ENCODE measurements around the gene SH2D1B.
"Not testable (repeated sequence)": the region's sequence is repeated elsewhere in the genome, so short reads cannot be mapped to it uniquely, and the experiment has no call there.

Gene SH2D1B, protein sequence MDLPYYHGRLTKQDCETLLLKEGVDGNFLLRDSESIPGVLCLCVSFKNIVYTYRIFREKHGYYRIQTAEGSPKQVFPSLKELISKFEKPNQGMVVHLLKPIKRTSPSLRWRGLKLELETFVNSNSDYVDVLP

GRCh38 chr1:162412002-162412401, at the start of gene SH2D1B:
Gene SH2D1B (minus strand): TSS chr1:162412136. CDS start chr1:162412016, 120 bp downstream.
- peaks cover 20% of the 10 kb centered on the region for H3K27me3 Mint-ChIP-seq
- H3K36me3 Mint-ChIP-seq: no peaks in the 10 kb centered on the region
- no peaks in the 10 kb centered on the region for H3K9me3 Mint-ChIP-seq (ENCODE audit: low read depth)
- no peak within 1 kb of the TSS for H3K27ac Mint-ChIP-seq
- no peaks in the 10 kb centered on the region for H3K4me1 Mint-ChIP-seq (ENCODE audit: low read depth)
- H3K4me3 Mint-ChIP-seq: no peak within 1 kb of the TSS

GRCh38 chr1:162458236-162458635, 46.3 kb upstream of the SH2D1B start:
- Mint-ChIP-seq H3K9me3 (ENCODE audit: low read depth) (no peaks in the 10 kb centered on the region), H3K27ac (no peak overlapping the region), H3K36me3 (no peaks in the 10 kb centered on the region), H3K27me3 (peaks cover 6% of the 10 kb centered on the region), H3K4me3 (no peak overlapping the region), H3K4me1 (ENCODE audit: low read depth) (no peaks in the 10 kb centered on the region)

DNA sequence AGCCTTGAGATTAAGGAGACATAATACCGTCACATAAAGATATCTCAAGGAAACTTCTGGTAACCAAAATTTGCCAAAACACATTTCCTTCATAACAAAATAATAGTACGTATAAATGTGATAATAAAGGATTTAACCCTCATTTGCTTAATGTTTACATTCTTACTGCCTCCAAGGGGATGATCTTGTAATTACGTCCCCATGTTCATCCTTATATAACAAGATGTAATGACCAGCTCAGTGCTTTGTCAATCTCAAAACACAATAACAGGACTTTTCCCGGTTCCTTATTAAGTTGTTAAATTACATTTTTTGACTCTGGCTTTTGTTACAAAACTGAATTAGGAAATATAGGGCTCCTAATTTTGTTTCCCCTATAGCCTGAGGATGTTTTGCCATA, 44.4 kb upstream of the SH2D1B start:
- Mint-ChIP-seq H3K4me3 (no peak overlapping the region), H3K4me1 (ENCODE audit: low read depth) (no peaks in the 10 kb centered on the region), H3K9me3 (ENCODE audit: low read depth) (no peaks in the 10 kb centered on the region), H3K27me3 (peaks cover 5% of the 10 kb centered on the region), H3K27ac (no peak overlapping the region), H3K36me3 (no peaks in the 10 kb centered on the region)

DNA sequence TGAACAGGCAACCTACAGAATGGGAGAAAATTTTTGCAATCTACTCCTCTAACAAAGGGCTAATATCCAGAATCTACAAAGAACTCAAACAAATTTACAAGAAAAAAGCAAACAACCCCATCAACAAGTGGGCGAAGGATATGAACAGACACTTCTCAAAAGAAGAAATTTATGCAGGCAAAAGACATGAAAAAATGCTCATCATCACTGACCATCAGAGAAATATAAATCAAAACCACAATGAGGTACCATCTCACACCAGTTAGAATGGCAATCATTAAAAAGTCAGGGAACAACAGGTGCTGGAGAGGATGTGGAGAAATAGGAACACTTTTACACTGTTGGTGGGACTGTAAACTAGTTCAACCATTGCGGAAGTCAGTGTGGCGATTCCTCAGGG, 42.4 kb upstream of the SH2D1B start:
- H3K36me3 Mint-ChIP-seq; H3K27ac Mint-ChIP-seq; H3K27me3 Mint-ChIP-seq; H3K4me1 Mint-ChIP-seq (ENCODE audit: low read depth); H3K9me3 Mint-ChIP-seq (ENCODE audit: low read depth); H3K4me3 Mint-ChIP-seq: not testable (repeated sequence)

DNA sequence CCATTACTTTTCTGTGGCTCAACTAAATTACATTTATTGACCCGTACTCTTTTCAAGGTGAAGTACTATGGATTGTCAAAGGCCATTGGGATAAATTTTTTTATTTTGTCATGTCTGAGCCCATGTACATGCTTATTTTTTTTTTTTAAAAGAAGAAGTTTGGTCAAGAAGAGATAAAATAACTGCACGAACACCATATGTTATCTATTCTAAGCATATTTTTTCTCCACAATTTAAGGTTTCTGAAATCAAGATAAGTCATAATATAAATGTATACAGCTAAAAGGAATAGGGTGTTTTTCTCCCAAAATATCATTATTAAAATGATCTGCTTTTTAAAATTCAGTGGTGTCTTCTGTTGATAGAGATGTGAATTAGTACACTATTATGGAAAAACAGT, 35.0 kb upstream of the SH2D1B start:
- H3K27me3 Mint-ChIP-seq: peaks cover 25% of the 10 kb centered on the region
- H3K9me3 Mint-ChIP-seq (ENCODE audit: low read depth): no peaks in the 10 kb centered on the region
- no peaks in the 10 kb centered on the region for H3K36me3 Mint-ChIP-seq
- H3K4me3 Mint-ChIP-seq: no peak overlapping the region
- no peaks in the 10 kb centered on the region for H3K4me1 Mint-ChIP-seq (ENCODE audit: low read depth)
- no peak overlapping the region for H3K27ac Mint-ChIP-seq

DNA sequence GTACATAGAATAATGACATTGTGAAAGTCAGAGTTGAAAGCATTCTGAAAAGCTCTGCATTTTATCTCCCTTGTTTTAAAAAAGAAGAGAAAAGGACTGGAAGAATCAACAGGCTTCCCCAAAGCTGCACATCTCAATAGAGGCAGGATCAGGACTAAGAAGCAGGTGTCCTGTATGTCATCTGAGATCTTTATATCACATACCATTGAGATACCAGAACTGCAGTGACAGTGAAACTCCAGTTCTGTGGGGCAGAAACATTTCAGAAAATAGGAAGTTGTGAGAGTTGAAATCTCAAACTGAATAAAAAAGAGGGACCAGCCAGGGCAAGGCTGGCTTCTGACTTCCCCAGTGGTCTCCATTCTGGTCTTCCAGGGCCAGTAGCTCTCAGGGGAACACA, 33.0 kb upstream of the SH2D1B start:
- Mint-ChIP-seq H3K27me3 (peaks cover 29% of the 10 kb centered on the region), H3K27ac (no peak overlapping the region), H3K4me3 (no peak overlapping the region), H3K36me3 (no peaks in the 10 kb centered on the region), H3K9me3 (ENCODE audit: low read depth) (no peaks in the 10 kb centered on the region), H3K4me1 (ENCODE audit: low read depth) (no peaks in the 10 kb centered on the region)

GRCh38 chr1:162432977-162433713, 21.2 kb upstream of the SH2D1B start:
- H3K27me3 Mint-ChIP-seq; H3K36me3 Mint-ChIP-seq; H3K4me3 Mint-ChIP-seq; H3K27ac Mint-ChIP-seq; H3K4me1 Mint-ChIP-seq (ENCODE audit: low read depth); H3K9me3 Mint-ChIP-seq (ENCODE audit: low read depth): not testable (repeated sequence)

DNA sequence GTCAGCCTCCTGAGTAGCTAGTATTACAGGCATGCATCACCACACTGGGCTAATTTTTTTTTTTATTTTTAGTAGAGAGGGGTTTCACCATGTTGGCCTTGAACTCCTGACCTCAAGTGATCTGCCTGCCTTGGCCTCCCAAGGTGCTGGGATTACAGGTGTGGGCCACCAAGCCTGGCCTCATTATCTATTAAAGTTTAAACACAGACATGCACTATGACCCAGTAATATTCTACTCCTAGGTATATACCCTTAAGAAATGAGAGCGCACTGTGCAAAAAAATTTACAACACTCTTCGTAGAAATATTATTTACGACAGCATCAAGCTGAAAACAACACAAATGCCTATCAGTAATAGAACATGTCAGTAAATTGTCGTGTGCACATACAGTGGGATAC, 18.6 kb upstream of the SH2D1B start:
- H3K9me3 Mint-ChIP-seq (ENCODE audit: low read depth): no peaks in the 10 kb centered on the region

GRCh38 chr1:162422662-162423375, 10.9 kb upstream of the SH2D1B start:
- no peaks in the 10 kb centered on the region for H3K36me3 Mint-ChIP-seq
- H3K27ac Mint-ChIP-seq: no peak overlapping the region
- H3K9me3 Mint-ChIP-seq (ENCODE audit: low read depth): no peaks in the 10 kb centered on the region
- no peak overlapping the region for H3K4me3 Mint-ChIP-seq
- no peaks in the 10 kb centered on the region for H3K4me1 Mint-ChIP-seq (ENCODE audit: low read depth)
- peaks cover 9% of the 10 kb centered on the region for H3K27me3 Mint-ChIP-seq

More for the DNA sequence above, 18.6 kb upstream of the SH2D1B start:
- Mint-ChIP-seq H3K4me1 (ENCODE audit: low read depth) (no peaks in the 10 kb centered on the region), H3K27me3 (peaks cover 3% of the 10 kb centered on the region), H3K36me3 (no peaks in the 10 kb centered on the region), H3K27ac (no peak overlapping the region), H3K4me3 (no peak overlapping the region)

DNA sequence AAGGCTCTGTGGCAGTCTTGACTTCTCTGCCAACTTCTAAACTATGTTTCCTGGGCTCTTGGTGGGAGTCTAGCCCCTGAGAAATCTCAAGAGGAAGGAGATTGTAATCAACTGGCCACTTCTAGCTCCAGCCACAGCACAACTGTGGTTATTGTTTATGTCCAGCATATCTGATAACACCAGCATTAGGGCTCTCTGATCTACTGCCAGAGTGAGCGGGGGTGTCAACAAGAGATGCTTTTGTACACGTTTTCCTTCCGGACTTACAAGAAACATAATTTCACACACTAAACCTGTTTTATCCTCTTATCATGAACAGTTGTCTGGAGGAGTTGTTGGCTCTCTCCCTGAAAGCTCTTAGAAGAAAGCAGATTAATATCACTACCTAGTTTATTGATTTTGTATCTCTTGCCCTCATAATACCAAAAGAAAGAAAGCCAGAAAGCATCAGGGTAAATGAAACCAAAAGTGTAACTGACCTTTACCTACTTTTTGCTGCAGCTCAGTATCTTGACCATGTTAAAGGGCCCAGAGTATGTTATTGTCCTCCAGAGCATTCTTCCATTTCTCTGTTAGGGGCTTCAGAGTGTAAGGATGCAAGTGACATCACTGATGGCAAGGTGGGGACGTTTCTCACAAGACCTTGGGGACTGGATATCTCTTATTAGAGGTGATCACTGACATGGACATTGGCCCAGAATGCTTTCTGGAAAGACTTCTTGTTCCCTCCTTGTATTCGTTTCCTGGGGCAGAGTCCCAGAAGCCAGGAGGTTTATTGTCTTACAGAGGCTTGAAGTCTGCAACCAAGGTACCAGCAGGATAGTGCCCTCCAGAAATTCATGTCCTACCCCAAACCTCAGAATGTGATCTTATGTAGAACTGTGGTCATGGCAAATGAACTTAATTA, 9.6 kb upstream of the SH2D1B start:
- Mint-ChIP-seq H3K4me3 (no peak overlapping the region), H3K27ac (no peak overlapping the region)

GRCh38 chr1:162420120-162420519, 8.2 kb upstream of the SH2D1B start:
- Mint-ChIP-seq H3K27me3 (peaks cover 14% of the 10 kb centered on the region), H3K27ac (no peak overlapping the region), H3K4me3 (no peak overlapping the region), H3K4me1 (ENCODE audit: low read depth) (no peaks in the 10 kb centered on the region), H3K36me3 (no peaks in the 10 kb centered on the region), H3K9me3 (ENCODE audit: low read depth) (no peaks in the 10 kb centered on the region)

More for the DNA sequence above, 9.6 kb upstream of the SH2D1B start:
- Mint-ChIP-seq H3K4me1 (ENCODE audit: low read depth) (no peaks in the 10 kb centered on the region), H3K27me3 (peaks cover 9% of the 10 kb centered on the region), H3K9me3 (ENCODE audit: low read depth) (no peaks in the 10 kb centered on the region), H3K36me3 (no peaks in the 10 kb centered on the region)

- H3K4me3 Mint-ChIP-seq; H3K4me1 Mint-ChIP-seq (ENCODE audit: low read depth); H3K27ac Mint-ChIP-seq; H3K9me3 Mint-ChIP-seq (ENCODE audit: low read depth); H3K36me3 Mint-ChIP-seq: not testable (repeated sequence)
- peaks cover 15% of the 10 kb centered on the region for H3K27me3 Mint-ChIP-seq
Observed at GRCh38 chr1:162419450-162419931, 7.6 kb upstream of the SH2D1B start.

DNA sequence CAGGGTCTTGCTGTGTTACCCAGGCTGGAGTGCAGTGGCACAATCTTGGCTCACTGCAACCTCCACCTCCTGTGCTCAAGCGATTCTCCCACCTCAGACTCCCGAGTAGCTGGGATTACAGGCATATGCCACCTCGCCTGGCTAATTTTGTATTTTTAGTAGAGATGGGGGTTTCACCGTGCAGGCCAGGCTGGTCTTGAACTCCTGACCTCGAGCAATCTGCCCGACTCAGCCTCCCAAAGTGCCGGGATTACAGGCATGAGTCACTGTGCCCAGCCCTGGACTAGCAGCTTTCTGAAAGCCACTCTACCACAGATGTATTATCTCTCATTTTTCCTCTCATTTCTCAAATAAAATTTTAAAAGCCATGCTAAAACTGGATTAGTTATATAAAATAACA, 6.6 kb upstream of the SH2D1B start:
- H3K4me3 Mint-ChIP-seq; H3K9me3 Mint-ChIP-seq (ENCODE audit: low read depth); H3K4me1 Mint-ChIP-seq (ENCODE audit: low read depth); H3K27ac Mint-ChIP-seq; H3K36me3 Mint-ChIP-seq: not testable (repeated sequence)
- peaks cover 15% of the 10 kb centered on the region for H3K27me3 Mint-ChIP-seq

GRCh38 chr1:162417650-162418049, 5.7 kb upstream of the SH2D1B start:
- Mint-ChIP-seq H3K4me1 (ENCODE audit: low read depth) (no peaks in the 10 kb centered on the region), H3K27me3 (peaks cover 15% of the 10 kb centered on the region), H3K36me3 (no peaks in the 10 kb centered on the region), H3K9me3 (ENCODE audit: low read depth) (no peaks in the 10 kb centered on the region), H3K4me3 (no peak overlapping the region), H3K27ac (no peak overlapping the region)

DNA sequence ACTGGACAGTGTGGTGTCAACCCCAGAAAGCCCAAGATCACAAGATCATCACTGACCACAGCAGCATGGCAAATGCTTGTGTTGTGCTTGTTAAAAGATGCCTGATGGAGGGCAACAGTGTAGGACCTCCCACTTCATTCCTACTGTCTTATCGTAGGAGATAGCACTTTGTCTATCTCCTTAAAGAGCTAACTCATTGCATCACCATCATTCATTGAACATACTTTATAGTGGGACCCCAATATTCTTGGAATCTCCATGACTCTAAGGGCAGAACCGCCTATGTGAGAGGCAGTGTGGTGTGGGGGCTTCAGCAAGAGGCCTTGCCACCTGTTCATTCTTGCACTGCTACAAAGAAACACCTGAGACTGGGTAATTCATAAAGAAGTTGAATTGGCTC, 5.0 kb upstream of the SH2D1B start:
- Mint-ChIP-seq H3K27me3 (peaks cover 13% of the 10 kb centered on the region), H3K36me3 (no peaks in the 10 kb centered on the region), H3K9me3 (ENCODE audit: low read depth) (no peaks in the 10 kb centered on the region), H3K4me3 (no peak overlapping the region), H3K27ac (no peak overlapping the region), H3K4me1 (ENCODE audit: low read depth) (no peaks in the 10 kb centered on the region)

Measured in activated naive CD8-positive, alpha-beta T cell (primary cell).